ENCODE data around the gene HSPG2. TPM values are rescaled to one million over a fixed set of nuclear protein-coding genes. Genes with fewer than 3 reads are reported as not detected.
"Not testable (repeated sequence)": the region's sequence is repeated elsewhere in the genome, so short reads cannot be mapped to it uniquely, and the experiment has no call there.

HSPG2 gene
- total and polyA plus RNA-seq, 10 of the 15 experiments (the other 5 are each of a cell fraction or from before 2014, with no cell fraction given), result 0.30 to 3.4 (median 0.73) TPM; not detected in 2

GRCh38 chr1:21976703-21977239, 39.7 kb upstream of the HSPG2 start, which contains the start of gene CELA3B:
TSS of gene CELA3B (plus strand) at chr1:21977022. CDS start at chr1:21977040, 18 bp downstream.
- H3K4me2 ChIP-seq (ENCODE audit: control insufficient read depth, insufficient read depth); intact Hi-C loops (cut with micrococcal nuclease; ENCODE audit: unreplicated experiment); ATAC-seq; POLR2A ChIA-PET; CTCF ChIA-PET; H3K4me1 ChIP-seq (ENCODE audit: control insufficient read depth, insufficient read depth, low read length); H2AFZ ChIP-seq (ENCODE audit: control insufficient read depth, low read depth, low read length); DNase-seq (ENCODE audit: low read depth, low spot score); SMC1A ChIA-PET (ENCODE audit: uncharacterized antibody, unreplicated experiment); H3K9me3 ChIP-seq (replicated peaks; ENCODE audit: control insufficient read depth, insufficient read depth, low read length); RAD21 ChIA-PET (ENCODE audit: unreplicated experiment); BruUV-seq (replicated peaks); H3K27me3 ChIP-seq (replicated peaks in 1 of 2; ENCODE audit: control insufficient read depth in 2 of 2, insufficient read depth in 2 of 2, low read length in 1 of 2); H3K27ac ChIP-seq (ENCODE audit: control insufficient read depth, insufficient read depth); H3K36me3 ChIP-seq (ENCODE audit: control insufficient read depth in 2 of 2, insufficient read depth in 2 of 2, low read length in 1 of 2); H4K20me1 ChIP-seq (ENCODE audit: control insufficient read depth, insufficient read depth); H3K79me2 ChIP-seq (ENCODE audit: control insufficient read depth, insufficient read depth, low read length); in situ Hi-C loops (cut with MboI); FAIRE-seq; H3K9ac ChIP-seq (ENCODE audit: control insufficient read depth, insufficient read depth, low read length); H3K4me3 ChIP-seq: not testable (repeated sequence)
- WGBS (ENCODE audit: insufficient coverage, insufficient replicate concordance, low lambda C conversion rate, missing lambda C conversion rate), result 51% methylated on average over 8 of the region's 9 CpGs

- H3K79me2 ChIP-seq (ENCODE audit: control insufficient read depth, insufficient read depth, low read length); H3K4me1 ChIP-seq (ENCODE audit: control insufficient read depth, insufficient read depth, low read length); H3K4me2 ChIP-seq (ENCODE audit: control insufficient read depth, insufficient read depth); H3K9me3 ChIP-seq (replicated peaks; ENCODE audit: control insufficient read depth, insufficient read depth, low read length); SMC1A ChIA-PET (ENCODE audit: uncharacterized antibody, unreplicated experiment); in situ Hi-C loops (cut with MboI); intact Hi-C loops (cut with micrococcal nuclease; ENCODE audit: unreplicated experiment); FAIRE-seq; RAD21 ChIA-PET (ENCODE audit: unreplicated experiment); H2AFZ ChIP-seq (ENCODE audit: control insufficient read depth, low read depth, low read length); DNase-seq (ENCODE audit: low read depth, low spot score); CTCF ChIA-PET; ATAC-seq; BruUV-seq (replicated peaks); H4K20me1 ChIP-seq (ENCODE audit: control insufficient read depth, insufficient read depth); POLR2A ChIA-PET; H3K4me3 ChIP-seq; H3K9ac ChIP-seq (ENCODE audit: control insufficient read depth, insufficient read depth, low read length); H3K27me3 ChIP-seq (replicated peaks in 1 of 2; ENCODE audit: control insufficient read depth in 2 of 2, insufficient read depth in 2 of 2, low read length in 1 of 2); H3K27ac ChIP-seq (ENCODE audit: control insufficient read depth, insufficient read depth); H3K36me3 ChIP-seq (ENCODE audit: control insufficient read depth in 2 of 2, insufficient read depth in 2 of 2, low read length in 1 of 2): not testable (repeated sequence)
- 45% methylated on average over 6 of the region's 9 CpGs for WGBS (ENCODE audit: insufficient coverage, insufficient replicate concordance, low lambda C conversion rate, missing lambda C conversion rate)
Observed at GRCh38 chr1:21975296-21975695, 38.2 kb upstream of the HSPG2 start.

- CTCF ChIA-PET, FAIRE-seq: not testable (repeated sequence)
Observed at GRCh38 chr1:21974699-21975098, 37.6 kb upstream of the HSPG2 start.

GRCh38 chr1:21973948-21974347, 36.8 kb upstream of the HSPG2 start:
- BruUV-seq (replicated peaks); FAIRE-seq; H3K27ac ChIP-seq (ENCODE audit: control insufficient read depth, insufficient read depth); POLR2A ChIA-PET; H3K4me2 ChIP-seq (ENCODE audit: control insufficient read depth, insufficient read depth); H3K9me3 ChIP-seq (replicated peaks; ENCODE audit: control insufficient read depth, insufficient read depth, low read length); H3K79me2 ChIP-seq (ENCODE audit: control insufficient read depth, insufficient read depth, low read length); H2AFZ ChIP-seq (ENCODE audit: control insufficient read depth, low read depth, low read length); H3K36me3 ChIP-seq (ENCODE audit: control insufficient read depth in 2 of 2, insufficient read depth in 2 of 2, low read length in 1 of 2); RAD21 ChIA-PET (ENCODE audit: unreplicated experiment); H3K9ac ChIP-seq (ENCODE audit: control insufficient read depth, insufficient read depth, low read length); ATAC-seq; H4K20me1 ChIP-seq (ENCODE audit: control insufficient read depth, insufficient read depth); SMC1A ChIA-PET (ENCODE audit: uncharacterized antibody, unreplicated experiment); in situ Hi-C loops (cut with MboI); H3K4me1 ChIP-seq (ENCODE audit: control insufficient read depth, insufficient read depth, low read length); H3K4me3 ChIP-seq; DNase-seq (ENCODE audit: low read depth, low spot score); intact Hi-C loops (cut with micrococcal nuclease; ENCODE audit: unreplicated experiment); CTCF ChIA-PET; H3K27me3 ChIP-seq (replicated peaks in 1 of 2; ENCODE audit: control insufficient read depth in 2 of 2, insufficient read depth in 2 of 2, low read length in 1 of 2): not testable (repeated sequence)
- WGBS (ENCODE audit: insufficient coverage, insufficient replicate concordance, low lambda C conversion rate, missing lambda C conversion rate), result 48% methylated on average over 8 of the region's 8 CpGs

More at GRCh38 chr1:21974699-21975098, 37.6 kb upstream of the HSPG2 start:
- H3K9me3 ChIP-seq (replicated peaks; ENCODE audit: control insufficient read depth, insufficient read depth, low read length); intact Hi-C loops (cut with micrococcal nuclease; ENCODE audit: unreplicated experiment); H2AFZ ChIP-seq (ENCODE audit: control insufficient read depth, low read depth, low read length); SMC1A ChIA-PET (ENCODE audit: uncharacterized antibody, unreplicated experiment); H3K4me1 ChIP-seq (ENCODE audit: control insufficient read depth, insufficient read depth, low read length); H3K4me2 ChIP-seq (ENCODE audit: control insufficient read depth, insufficient read depth); BruUV-seq (replicated peaks); RAD21 ChIA-PET (ENCODE audit: unreplicated experiment); H4K20me1 ChIP-seq (ENCODE audit: control insufficient read depth, insufficient read depth); H3K27ac ChIP-seq (ENCODE audit: control insufficient read depth, insufficient read depth); H3K9ac ChIP-seq (ENCODE audit: control insufficient read depth, insufficient read depth, low read length); ATAC-seq; H3K36me3 ChIP-seq (ENCODE audit: control insufficient read depth in 2 of 2, insufficient read depth in 2 of 2, low read length in 1 of 2); H3K4me3 ChIP-seq; DNase-seq (ENCODE audit: low read depth, low spot score); POLR2A ChIA-PET; H3K27me3 ChIP-seq (replicated peaks in 1 of 2; ENCODE audit: control insufficient read depth in 2 of 2, insufficient read depth in 2 of 2, low read length in 1 of 2); H3K79me2 ChIP-seq (ENCODE audit: control insufficient read depth, insufficient read depth, low read length); in situ Hi-C loops (cut with MboI): not testable (repeated sequence)
- 52% methylated on average over 5 of the region's 6 CpGs for WGBS (ENCODE audit: insufficient coverage, insufficient replicate concordance, low lambda C conversion rate, missing lambda C conversion rate)

Measured in GM12878 (cell line).